Cardiac muscle cell (in vitro differentiated cells and primary cell): ENCODE data around the gene RHBDD2. TPM values are rescaled to one million over a fixed set of nuclear protein-coding genes. Genes with fewer than 3 reads are reported as not detected.
A peak's percentile ranks its signal among the peaks of the same experiment; 100 is the strongest.

Source experiments
- DNase-seq, 2 donors: peaks; one replicate each; pipeline versions ENCODE4 v3.0.0 to v3.0.0-alpha.2; 2010 to 2017; ENCODE audit warnings: low read depth in 1 of 2, low spot score in 1 of 2
- H3K27ac ChIP-seq: fragments of 200-600 bp; sonication (generic); 2 replicates; pipeline ENCODE4 v1.5.1; 2016
- H3K27me3 ChIP-seq: fragments of 200-600 bp; sonication (generic); 2 replicates; pipeline ENCODE4 v1.6.0; 2016; ENCODE audit warnings: control low read depth
- H3K36me3 ChIP-seq: fragments of 200-600 bp; sonication (generic); 2 replicates; pipeline ENCODE4 v1.5.1; 2016; ENCODE audit warnings: control low read depth
- H3K4me1 ChIP-seq: fragments of 200-600 bp; sonication (generic); 2 replicates; pipeline ENCODE4 v1.8.1; 2017; ENCODE audit warnings: low read depth, mild to moderate bottlenecking, mixed run types
- H3K4me3 ChIP-seq: fragments of 200-600 bp; sonication (generic); 2 replicates; pipeline ENCODE4 v1.5.1; 2016; ENCODE audit warnings: mild to moderate bottlenecking
- H3K9me3 ChIP-seq: fragments of 200-600 bp; sonication (generic); 2 replicates; pipeline ENCODE4 v1.5.1; 2017; ENCODE audit warnings: low read depth, mild to moderate bottlenecking, control low read depth
- CTCF ChIP-seq: IDR thresholded peaks from 2 replicates; pipeline ENCODE4 v1.5.1; 2012; ENCODE audit warnings: low read depth, mild to moderate bottlenecking, low read length
- polyA plus RNA-seq: library from polyadenylated mRNA; unstranded; fragments of >200 nt; fragmentation: Nextera tagmentation; extraction: Ambion mirVana; gene quantifications from 2 replicates; pipeline ENCODE4 v1.2.1, GENCODE V29; 2016
- total RNA-seq: library from RNA; depleted of rRNA; stranded (reverse); fragments of >200 nt; gene quantifications from 2 replicates; pipeline ENCODE4 v1.2.3, GENCODE V29; 2016

The RHBDD2 gene
- total and polyA plus RNA-seq, 2 experiments from 2014 or later: 83.6 to 223 TPM

DNA sequence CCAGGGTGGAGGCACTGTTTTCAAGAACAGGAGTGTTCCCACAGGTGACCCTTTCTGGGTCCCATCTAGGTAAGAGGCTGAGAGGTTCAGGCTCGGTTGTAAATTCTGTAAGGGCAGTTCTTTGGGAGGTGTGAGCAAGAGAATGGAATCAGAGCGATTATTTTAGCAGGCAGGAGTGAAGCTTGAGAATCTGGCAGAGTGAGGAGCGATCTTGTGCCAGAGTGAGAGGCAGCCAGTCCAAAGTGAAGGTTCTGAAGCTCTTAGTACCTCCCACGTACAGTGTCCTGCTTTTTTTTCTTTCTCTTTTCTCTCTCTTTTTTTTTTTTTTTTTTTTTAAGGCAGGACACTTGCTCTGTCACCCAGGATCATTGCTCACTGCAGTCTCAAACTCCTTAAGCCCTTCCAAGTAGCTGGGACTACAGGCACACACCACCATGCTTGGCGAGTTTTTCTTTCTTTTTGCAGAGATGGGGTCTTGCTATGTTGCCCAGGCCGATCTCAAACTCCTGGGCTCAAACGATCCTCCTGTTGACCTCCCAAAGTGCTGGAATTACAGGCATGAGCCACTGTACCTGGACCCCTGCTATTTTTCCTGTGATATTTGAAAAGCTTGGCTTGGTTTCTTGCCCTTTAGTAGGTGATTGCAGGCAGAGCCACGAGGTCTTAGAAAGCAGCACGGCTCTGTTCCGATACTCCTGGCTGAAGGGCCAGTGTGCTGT lies 47.0 kb downstream of the RHBDD2 start:
- peaks cover 4% of the 10 kb centered on the region for H3K4me1 ChIP-seq
- H3K9me3 ChIP-seq: no peaks in the 10 kb centered on the region
- H3K27me3 ChIP-seq: no peaks in the 10 kb centered on the region
- no peak for TF ChIP-seq CTCF
- DNase-seq: peak in 1 of 2 donors; percentile 19
- H3K27ac ChIP-seq: no peak overlapping the region
- no peak overlapping the region for H3K4me3 ChIP-seq
- H3K36me3 ChIP-seq: no peaks in the 10 kb centered on the region

DNA sequence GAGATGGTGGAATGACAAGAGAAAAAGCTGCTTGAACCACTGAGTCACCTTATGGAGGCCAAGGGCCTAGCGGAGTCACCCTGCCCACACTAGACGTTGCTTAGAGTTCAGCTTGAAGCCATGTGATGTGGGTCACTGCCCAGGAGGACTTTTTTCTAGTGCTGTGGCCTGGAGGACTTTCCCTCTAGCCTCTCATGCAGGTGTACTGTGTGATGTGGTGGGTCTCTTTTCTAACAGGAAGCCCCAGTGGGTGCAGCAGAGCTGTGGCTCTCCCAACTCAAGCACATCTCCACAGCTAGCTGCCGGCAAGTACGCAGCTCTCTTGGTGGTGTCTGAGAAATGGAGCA lies 49.7 kb downstream of the RHBDD2 start:
- Histone ChIP-seq H3K27ac (no peak overlapping the region), H3K4me3 (no peak overlapping the region), H3K36me3 (no peaks in the 10 kb centered on the region), H3K9me3 (no peaks in the 10 kb centered on the region), H3K4me1 (no peaks in the 10 kb centered on the region), H3K27me3 (no peaks in the 10 kb centered on the region)
- no peak for TF ChIP-seq CTCF
- no peak for DNase-seq

GRCh38 chr7:75931680-75932079 lies 52.8 kb downstream of the RHBDD2 start:
- no peak for TF ChIP-seq CTCF
- H3K4me3 ChIP-seq: no peak overlapping the region
- no peak for DNase-seq
- no peaks in the 10 kb centered on the region for H3K9me3 ChIP-seq
- H3K27ac ChIP-seq: peak overlapping the region; percentile 15
- H3K36me3 ChIP-seq: no peaks in the 10 kb centered on the region
- H3K4me1 ChIP-seq: no peaks in the 10 kb centered on the region
- H3K27me3 ChIP-seq: no peaks in the 10 kb centered on the region

- DNase-seq: peak in 1 of 2 donors; percentile 91
- Histone ChIP-seq H3K4me3 (no peak overlapping the region), H3K4me1 (no peaks in the 10 kb centered on the region), H3K27me3 (no peaks in the 10 kb centered on the region), H3K36me3 (no peaks in the 10 kb centered on the region), H3K9me3 (no peaks in the 10 kb centered on the region), H3K27ac (peak overlapping the region; percentile 51)
- no peak for TF ChIP-seq CTCF
Measured at GRCh38 chr7:75937958-75938786, 59.3 kb downstream of the RHBDD2 start.

Other genes with a start within 250 kb of the RHBDD2 start
- gene HIP1, start 140.1 kb upstream of the RHBDD2 start, total RNA-seq: 32.3 and 34.6 TPM in 2 replicates
- 19.2 and 21.2 TPM in 2 replicates for gene HIP1, start 140.1 kb upstream of the RHBDD2 start, polyA plus RNA-seq
- not detected in 2 replicates for gene CCL26, start 106.8 kb upstream of the RHBDD2 start, total RNA-seq
- not detected in 2 replicates for gene CCL26, start 106.8 kb upstream of the RHBDD2 start, polyA plus RNA-seq
- not detected in 2 replicates for gene CCL24, start 65.2 kb upstream of the RHBDD2 start, total RNA-seq
- not detected in 2 replicates for gene CCL24, start 65.2 kb upstream of the RHBDD2 start, polyA plus RNA-seq
- gene POR, start 36.1 kb downstream of the RHBDD2 start, total RNA-seq: 95.6 and 97.9 TPM in 2 replicates
- 87.9 and 101 TPM in 2 replicates for gene POR, start 36.1 kb downstream of the RHBDD2 start, polyA plus RNA-seq
- 20.0 and 24.6 TPM in 2 replicates for gene TMEM120A, start 115.6 kb downstream of the RHBDD2 start, total RNA-seq
- gene TMEM120A, start 115.6 kb downstream of the RHBDD2 start, polyA plus RNA-seq: 56.9 and 69.9 TPM in 2 replicates
- gene STYXL1, start 169.0 kb downstream of the RHBDD2 start, total RNA-seq: 46.7 and 66.3 TPM in 2 replicates
- 87.8 and 92.0 TPM in 2 replicates for gene STYXL1, start 169.0 kb downstream of the RHBDD2 start, polyA plus RNA-seq
- 242 and 306 TPM in 2 replicates for gene MDH2, start 169.1 kb downstream of the RHBDD2 start, total RNA-seq
- 632 and 705 TPM in 2 replicates for gene MDH2, start 169.1 kb downstream of the RHBDD2 start, polyA plus RNA-seq